Lower leg skin (tissue), 3 donors: ENCODE measurements around the gene CCDC92.

Experiments
- CTCF ChIP-seq, 3 donors: fragments of 450-650 bp; IDR thresholded peaks; one replicate each; pipeline ENCODE4 v1.5.1; 2016; ENCODE audit warnings: antibody characterized with exemption in 3 of 3, mild to moderate bottlenecking in 3 of 3, moderate library complexity in 2 of 3
- POLR2A ChIP-seq, 2 donors: fragments of 450-650 bp; IDR thresholded peaks; one replicate each; pipeline ENCODE4 v1.6.1; 2016 to 2017; ENCODE audit warnings: antibody characterized with exemption in 2 of 2, mild to moderate bottlenecking in 1 of 2, moderate library complexity in 1 of 2

- no peak for TF ChIP-seq CTCF (IDR thresholded peaks at IDR 0.05)
- TF ChIP-seq POLR2A (IDR thresholded peaks at IDR 0.05) = no peak
Measured at GRCh38 chr12:123939716-123940626, 32.7 kb downstream of the CCDC92 start.
